KBM-7 (cell line): ENCODE measurements around the gene UBR2.
"Not testable (repeated sequence)": the region's sequence is repeated elsewhere in the genome, so short reads cannot be mapped to it uniquely, and the experiment has no call there.

ENCODE experiments used
- DNase-seq: peaks from one replicate; pipeline ENCODE4 v3.0.0-alpha.2; 2015
- in situ Hi-C: fragments of 300-500 bp; cut with MboI; formaldehyde crosslinking; loops from 2 replicates; pipeline ENCODE4 v1.14.3; 2020; ENCODE audit warnings: low sequenced_read_pairs, low pct_unique_long_range_greater_than_20kb, mixed read lengths

The UBR2 gene

DNA sequence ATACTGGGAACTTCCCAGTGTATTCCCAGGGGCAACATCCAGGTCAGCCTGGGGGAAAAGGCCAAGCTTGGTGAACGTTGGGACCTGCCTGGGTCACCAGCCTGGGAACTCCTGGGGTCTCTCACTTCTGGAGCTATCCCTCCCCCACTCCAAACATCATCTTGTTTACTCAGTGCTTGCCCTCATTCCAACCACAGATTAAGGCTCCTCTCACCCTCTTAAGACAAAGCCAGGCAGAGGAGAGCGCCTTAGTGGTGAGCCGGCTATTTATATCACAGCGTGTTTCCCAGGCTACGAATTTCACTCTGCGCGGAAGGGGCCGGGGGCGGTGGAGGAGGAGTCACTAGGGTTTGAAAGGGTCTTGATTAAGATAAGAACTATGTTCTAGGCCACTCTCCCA is 146.5 kb downstream of the UBR2 start:
- in situ Hi-C loops, result no loop called here
- DNase-seq, result peak; percentile 49

DNA sequence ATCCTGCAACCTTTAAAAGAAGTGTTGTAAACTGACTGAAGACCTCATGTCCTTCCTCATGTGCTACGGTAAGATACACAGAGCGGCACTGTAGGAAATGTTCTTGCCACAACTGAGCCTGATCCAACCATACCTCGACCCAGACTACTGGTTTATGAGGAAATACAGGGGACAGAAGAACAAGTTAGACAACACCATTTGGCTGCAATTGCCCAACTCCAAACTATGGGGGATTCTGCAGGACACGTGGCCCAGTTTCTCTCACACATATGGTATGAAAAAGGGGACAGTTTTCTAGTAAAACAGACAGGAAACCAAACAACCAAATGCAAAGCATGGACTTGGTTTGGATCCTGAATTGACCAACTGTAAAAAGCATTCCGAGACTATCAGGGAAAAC is 148.1 kb downstream of the UBR2 start:
- no peak for DNase-seq
- in situ Hi-C loops, result no loop called here

DNA sequence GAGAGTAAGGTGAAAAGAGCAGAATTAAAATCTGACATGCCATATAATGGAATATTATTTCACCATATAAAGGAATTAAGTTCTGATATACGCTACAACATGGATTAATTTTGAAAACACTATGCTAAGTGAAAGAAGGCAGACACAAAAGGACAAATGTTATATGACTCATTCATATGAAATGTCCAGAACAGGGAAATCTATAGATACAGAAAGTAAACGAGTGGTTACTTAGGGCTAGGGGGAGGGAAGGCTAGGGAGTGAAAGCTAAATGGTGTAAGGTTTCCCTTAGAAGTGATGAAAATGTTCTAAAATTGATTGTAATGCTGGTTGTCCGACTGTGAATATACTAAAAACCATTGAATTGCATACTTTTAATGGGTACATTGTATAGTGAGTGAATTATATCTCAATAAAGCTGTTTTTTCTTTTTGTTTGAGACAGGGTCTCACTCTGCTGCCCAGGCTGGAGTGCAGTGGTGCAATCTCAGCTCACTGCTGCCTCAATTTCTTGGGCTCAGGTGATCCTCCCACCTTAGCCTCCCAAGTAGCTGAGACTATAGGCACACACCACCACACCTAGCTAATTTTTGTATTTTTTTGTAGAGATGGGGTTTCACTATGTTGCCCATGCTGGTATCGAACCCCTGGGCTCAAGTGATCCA is 150.4 kb downstream of the UBR2 start:
- DNase-seq, result no peak

DNA sequence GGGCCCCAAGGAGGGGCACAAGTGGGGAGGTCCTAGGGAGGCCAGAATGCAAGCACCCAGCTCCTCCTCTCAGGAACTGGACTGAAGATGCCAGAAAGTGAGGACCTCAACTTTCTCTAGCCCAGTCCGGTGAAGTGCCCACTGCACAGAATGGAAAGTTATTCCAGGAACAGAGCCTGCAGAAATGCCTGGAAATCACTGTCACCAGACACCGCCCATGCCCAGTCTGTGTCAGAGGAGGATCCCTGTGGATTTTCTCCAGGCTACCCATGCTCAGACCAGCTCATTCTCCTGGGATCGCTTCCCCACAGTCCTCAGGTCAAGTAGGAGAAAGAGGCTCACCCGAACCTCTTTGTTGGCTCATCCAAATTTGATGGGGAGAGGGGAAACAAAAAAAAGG is 152.0 kb downstream of the UBR2 start:
- in situ Hi-C loops, result no loop called here

More for the DNA sequence above, 150.4 kb downstream of the UBR2 start:
- in situ Hi-C loops, result no loop called here

DNA sequence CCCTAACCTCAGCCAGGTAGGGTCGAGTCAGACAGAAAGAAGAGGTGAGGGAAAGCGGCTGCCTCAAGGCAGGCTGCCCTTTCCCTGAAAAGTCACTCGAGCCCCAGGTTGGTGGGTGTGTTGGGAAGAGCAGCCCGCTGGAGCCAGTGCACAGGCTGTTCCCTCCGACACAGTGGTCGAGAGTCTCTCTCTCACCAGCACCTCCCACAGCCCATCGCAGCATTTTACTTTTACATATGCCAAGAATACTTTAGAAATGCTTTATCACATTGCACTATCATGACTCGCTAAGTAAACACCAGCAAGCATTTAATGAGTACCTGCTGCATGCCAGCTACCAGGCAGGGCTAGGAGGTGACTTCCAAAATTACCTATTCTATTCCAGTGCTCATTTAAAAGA is 156.9 kb downstream of the UBR2 start:
- DNase-seq, result no peak
- in situ Hi-C loops, result no loop called here

More for the DNA sequence above, 152.0 kb downstream of the UBR2 start:
- no peak for DNase-seq

DNA sequence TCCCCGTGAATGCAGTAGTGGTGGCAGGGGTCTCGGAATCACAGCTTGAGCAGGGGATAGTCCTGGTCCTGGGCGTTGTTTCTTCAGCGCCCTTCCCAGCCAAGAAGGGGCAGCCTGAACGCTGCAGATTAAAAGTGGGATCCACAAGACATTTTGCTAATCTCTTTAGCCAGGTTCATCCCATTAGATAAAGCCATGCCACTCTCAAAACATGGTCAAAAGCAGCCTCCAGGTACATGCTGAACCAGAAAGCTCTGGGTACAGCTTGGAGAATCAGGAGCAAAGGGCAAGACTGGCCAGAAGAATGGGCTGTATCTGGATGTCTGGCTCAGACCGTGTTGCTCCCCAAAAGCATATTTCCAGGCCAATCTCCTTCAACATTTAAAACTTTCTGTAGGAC is 158.7 kb downstream of the UBR2 start, which contains the start of gene PRPH2:
TSS of gene PRPH2 (minus strand) at position 101 of the 400 bp plus-strand sequence. CDS start 263 bp downstream, outside the sequence.
- no peak for DNase-seq
- in situ Hi-C loops, result no loop called here

DNA sequence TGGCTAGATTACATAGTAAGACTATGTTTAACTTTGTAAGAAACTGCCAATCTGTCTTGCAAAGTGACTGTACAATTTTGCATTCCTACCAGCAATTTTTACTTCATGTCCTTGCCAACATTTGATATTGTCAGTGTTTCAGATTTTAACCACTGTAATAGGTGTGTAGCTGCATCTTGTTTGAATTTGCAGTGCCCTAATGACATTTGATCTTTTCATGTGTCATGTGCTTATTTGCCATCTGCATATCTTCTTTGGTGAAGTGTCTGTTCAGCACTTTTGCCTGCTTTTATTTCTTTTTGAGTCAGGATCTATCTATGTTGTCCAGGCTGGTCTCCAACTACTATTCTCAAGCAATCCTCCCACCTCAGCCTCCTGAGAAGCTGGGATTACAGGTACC is 161.0 kb downstream of the UBR2 start:
- in situ Hi-C loops, result no loop called here
- no peak for DNase-seq

DNA sequence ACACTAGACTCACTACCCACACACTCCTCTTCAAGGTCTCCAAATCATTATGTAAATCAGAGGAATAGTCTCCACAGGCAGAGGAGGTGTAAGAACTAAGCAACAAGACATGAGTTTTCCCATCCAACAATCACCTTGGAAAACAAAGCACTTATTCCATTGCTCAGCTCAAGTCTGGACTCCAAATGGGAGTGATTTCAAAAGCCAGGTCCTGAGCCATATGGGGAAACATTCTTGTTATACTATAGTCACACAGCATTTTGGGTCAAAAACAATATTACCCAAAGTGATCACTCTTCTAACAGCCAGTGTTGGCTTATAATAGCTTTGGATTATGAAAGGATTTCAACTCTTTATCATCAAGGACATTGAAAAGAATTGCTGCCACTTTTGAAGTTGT is 162.2 kb downstream of the UBR2 start:
- no peak for DNase-seq
- in situ Hi-C loops, result no loop called here

DNA sequence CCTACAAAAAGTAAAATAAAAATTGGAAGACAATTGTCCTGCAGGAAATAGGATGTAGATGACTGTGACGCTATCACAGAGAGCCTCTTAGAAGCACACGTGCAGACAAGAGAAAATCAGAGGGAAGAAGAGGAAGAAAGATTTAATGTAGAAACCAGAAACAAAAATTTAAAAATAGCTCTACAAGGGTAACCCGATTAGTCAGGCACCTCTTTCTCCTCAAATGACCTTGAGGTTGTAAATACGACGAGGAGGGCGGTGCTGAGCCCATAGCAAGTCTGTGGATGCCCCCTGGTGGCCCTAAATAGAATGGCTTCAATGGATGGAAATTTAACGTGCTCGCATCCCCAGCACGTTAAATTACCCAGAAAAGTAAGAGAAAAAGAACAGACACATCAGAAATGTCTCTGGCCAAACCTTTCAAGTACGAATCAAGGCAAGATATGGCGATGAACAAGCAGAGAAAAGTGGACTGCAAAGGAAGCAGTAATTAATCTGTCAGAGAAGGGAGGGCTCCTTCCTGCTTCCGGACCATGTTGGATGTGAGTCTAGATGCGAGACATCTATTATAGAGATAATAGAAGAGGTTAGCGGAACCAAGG is 162.8 kb downstream of the UBR2 start:
- in situ Hi-C loops, result no loop called here
- peak; percentile 92 for DNase-seq

DNA sequence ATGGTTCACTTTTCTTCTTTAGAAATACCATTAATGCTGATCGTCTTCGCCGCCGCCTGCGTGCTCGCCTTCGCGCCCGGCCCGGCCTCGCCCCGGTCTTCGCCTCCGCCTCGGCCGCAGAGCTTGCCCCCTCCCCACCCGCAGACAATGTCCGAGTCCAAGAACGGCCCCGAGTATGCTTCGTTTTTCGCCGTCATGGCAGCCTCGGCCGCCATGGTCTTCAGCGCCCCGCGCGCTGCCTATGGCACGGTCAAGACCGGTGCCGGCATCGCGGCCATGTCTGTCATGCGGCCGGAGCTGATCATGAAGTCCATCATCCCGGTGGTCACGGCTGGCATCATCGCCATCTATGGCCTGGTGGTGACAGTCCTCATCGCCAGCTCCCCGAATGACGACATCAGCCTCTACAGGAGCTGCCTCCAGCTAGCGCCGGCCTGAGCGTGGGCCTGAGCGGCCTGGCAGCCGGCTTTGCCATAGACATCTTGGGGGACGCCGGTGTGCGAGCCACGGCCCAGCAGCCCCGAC is 163.3 kb downstream of the UBR2 start:
- DNase-seq, result no peak
- in situ Hi-C loops, result no loop called here

DNA sequence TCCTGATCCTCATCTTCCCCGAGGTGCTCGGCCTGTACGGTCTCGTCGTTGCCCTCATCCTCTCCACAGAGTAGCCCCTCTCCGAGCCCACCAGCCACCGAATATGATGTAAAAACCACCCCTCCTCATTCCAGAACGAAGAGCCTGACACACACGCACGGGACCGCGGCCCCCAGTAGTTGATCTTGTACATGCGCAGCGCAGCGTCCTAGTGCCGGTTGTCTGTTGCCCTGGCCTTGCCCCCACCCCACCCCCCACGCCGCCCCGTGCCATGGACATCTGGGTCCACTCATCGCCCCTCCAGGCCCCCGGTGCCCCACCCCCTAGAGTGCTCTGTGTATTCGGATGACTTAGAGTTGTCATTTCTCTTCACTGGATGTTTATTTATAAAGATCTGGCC is 163.8 kb downstream of the UBR2 start:
- in situ Hi-C loops, result no loop called here

DNA sequence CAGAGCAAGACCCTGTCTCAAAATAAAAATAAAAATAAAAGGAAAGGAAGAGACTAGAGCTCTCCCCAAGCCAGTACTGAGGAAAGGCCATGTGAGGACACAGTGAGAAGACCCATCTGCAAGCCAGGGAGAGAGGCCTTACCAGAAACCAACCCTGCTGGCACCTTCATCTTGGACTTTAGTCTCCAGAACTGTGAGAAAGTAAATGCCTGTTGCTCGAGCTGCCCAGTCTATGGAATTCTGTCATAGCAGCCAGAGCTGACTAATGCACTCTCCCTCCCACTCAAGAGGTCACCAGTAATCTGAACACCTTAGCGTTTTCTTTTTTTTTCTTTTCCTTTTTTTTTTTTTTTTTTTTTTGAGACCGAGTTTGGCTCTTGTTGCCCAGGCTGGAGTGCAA is 165.9 kb downstream of the UBR2 start:
- in situ Hi-C loops, result no loop called here
- no peak for DNase-seq

More for the DNA sequence above, 163.8 kb downstream of the UBR2 start:
- no peak for DNase-seq

DNA sequence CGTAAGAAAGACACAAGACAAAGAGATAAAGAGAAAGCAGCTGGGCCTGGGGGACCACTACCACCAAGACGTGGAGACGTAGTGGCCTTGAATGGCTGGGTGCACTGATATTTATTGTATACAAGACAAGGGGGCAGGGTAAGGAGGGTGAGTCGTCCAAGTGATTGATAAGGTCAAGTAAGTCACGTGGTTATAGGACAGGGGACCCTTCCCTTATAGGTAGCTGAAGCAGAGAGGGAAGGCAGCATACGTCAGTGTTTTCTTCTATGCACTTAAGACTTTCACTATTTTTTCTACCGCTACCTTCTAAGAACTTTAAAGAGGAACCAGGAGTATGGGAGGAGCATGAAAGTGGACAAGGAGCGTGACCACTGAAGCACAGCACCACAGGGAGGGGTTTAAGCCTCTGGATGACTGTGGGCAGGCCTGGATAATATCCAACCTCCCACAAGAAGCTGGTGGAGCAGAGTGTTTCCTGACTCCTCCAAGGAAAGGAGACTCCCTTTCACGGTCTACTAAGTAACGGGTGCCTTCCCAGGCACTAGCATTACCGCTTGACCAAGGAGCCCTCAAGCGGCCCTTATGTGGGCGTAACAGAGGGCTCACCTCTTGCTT is 170.1 kb downstream of the UBR2 start:
- in situ Hi-C loops, result not testable (repeated sequence)
- DNase-seq, result peak; percentile 85

DNA sequence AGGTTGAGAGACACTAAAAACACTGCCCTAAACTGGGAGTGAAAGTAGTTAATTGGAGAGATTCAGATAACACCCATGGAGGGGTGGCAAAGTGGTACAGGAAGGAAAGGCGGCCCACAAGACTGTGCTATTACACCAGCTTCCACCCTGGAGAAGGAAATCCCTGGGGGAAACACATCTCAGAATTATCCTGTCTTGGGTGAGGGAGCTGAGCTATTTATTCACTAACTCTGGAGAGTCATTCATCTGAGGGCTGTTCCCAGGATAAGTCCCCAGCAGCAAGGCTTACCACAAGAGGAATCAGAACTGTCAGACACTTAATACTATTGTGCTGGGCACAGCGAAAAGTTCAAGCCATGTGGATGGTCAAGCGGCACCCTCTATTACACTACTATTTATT is 172.1 kb downstream of the UBR2 start:
- in situ Hi-C loops, result no loop called here
- DNase-seq, result no peak

DNA sequence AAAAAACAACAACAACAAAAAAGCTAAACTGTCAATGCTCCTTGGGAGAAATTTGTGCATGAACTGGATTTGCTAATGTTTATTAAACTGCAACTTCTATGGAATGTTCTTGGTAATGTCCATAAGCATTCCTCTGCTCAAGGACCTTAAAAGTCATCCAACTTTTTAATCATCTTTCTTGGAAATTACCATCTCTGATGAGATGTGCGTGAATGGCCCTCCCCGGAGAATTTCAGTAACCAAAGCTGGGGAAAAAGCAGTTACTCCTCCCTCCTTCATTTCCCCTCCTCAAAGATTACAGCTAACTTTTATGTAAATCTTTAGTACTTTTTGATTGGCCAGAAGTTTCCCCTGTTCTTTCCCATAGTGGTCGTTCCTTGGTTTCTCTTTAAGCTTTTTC is 176.9 kb downstream of the UBR2 start:
- in situ Hi-C loops, result no loop called here

DNA sequence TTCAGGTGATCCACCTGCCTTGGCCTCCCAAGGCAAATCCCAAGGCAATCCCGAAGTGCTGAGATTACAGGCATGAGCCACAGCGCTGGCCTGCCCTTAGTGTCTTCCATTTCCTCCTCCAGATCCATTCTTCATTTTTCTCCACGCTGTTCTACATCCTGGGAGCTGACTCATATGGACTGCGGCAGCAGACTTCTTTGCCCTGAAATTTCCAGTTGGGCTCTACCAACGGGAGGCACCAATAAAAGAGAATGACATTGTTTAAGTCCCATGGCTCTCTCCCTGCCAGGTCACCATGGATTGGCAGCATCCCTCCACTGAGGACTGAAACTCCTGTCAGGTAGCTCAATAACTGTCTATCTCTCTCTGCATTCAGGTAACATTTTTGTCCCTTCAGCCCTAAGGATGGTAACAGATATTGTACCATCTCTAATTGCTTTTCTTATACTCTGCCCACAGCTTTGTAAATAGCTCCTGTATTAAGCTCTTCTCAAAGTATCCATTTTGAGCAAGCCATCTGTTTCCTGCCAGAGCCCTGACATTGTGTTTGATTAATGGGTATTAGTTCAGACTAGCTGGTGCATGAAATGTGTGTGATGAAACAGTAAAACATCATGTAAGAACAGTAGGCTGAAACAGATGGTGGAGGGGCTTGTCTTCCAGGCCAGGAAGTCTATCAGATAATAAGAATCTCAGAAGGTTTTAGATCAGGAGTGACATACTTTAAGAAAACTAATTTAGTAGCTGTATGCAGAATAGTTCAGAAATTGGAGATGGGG is 178.5 kb downstream of the UBR2 start:
- DNase-seq, result peak; percentile 88
- in situ Hi-C loops, result no loop called here

More for the DNA sequence above, 176.9 kb downstream of the UBR2 start:
- DNase-seq, result no peak
